Caco-2 (cell line): ENCODE results near the gene NCKAP5. TPM values are rescaled to one million over a fixed set of nuclear protein-coding genes. Genes with fewer than 3 reads are reported as not detected.

ENCODE experiments used
- BruUV-seq: library from RNA; stranded (reverse); fragments of 400-500 nt; replicated peaks from 2 replicates; lab custom pipeline; 2021; lab: Mats Ljungman, UMichigan
- CTCF ChIA-PET: fragments of 300-600 bp; sonication (Branson Sonifier 250); formaldehyde crosslinking; loops from one replicate; lab custom pipeline; 2022; ENCODE audit warnings: antibody characterized with exemption; lab: Charles Lee
- POLR2A ChIA-PET: fragments of 300-600 bp; sonication (Branson Sonifier 250); formaldehyde crosslinking; loops from one replicate; lab custom pipeline; 2022; ENCODE audit warnings: antibody characterized with exemption; lab: Charles Lee
- DNase-seq, 2 experiments: peaks; one replicate each; pipeline versions ENCODE4 v3.0.0 to v3.0.0-alpha.2; 2020 to 2022
- H3K27me3 ChIP-seq: replicated peaks from 2 replicates; pipeline ENCODE4 v1.6.0; 2011; ENCODE audit warnings: low read length; ENCODE audit not compliant: control insufficient read depth, insufficient read depth
- H3K36me3 ChIP-seq: 2 replicates; pipeline ENCODE4 v1.5.1; 2011; ENCODE audit warnings: low read length; ENCODE audit not compliant: control insufficient read depth, insufficient read depth
- H3K4me1 ChIP-seq: fragments of 250-450 bp; sonication (Bioruptor Pico); 2 replicates; pipeline ENCODE4 v1.5.1; 2020; ENCODE audit warnings: mild to moderate bottlenecking
- H3K4me3 ChIP-seq: 2 replicates; pipeline ENCODE4 v1.5.1; 2011; ENCODE audit warnings: low read depth, mild to moderate bottlenecking, control low read depth, low read length
- H3K9me3 ChIP-seq: fragments of 250-450 bp; sonication (Bioruptor Pico); 2 replicates; pipeline ENCODE4 v1.5.1; 2020; ENCODE audit warnings: mild to moderate bottlenecking, moderate library complexity
- H3K27ac Mint-ChIP-seq: one replicate; pipeline ENCODE4 v1.8.0; 2022; ENCODE audit warnings: mixed read lengths; ENCODE audit not compliant: unreplicated experiment
- H3K27me3 Mint-ChIP-seq: one replicate; pipeline ENCODE4 v1.8.0; 2022; ENCODE audit warnings: mixed read lengths; ENCODE audit not compliant: insufficient read depth, unreplicated experiment
- H3K36me3 Mint-ChIP-seq: one replicate; pipeline ENCODE4 v1.8.0; 2022; ENCODE audit warnings: mild to moderate bottlenecking, mixed read lengths; ENCODE audit not compliant: insufficient read depth, unreplicated experiment
- H3K4me1 Mint-ChIP-seq: one replicate; pipeline ENCODE4 v1.8.0; 2022; ENCODE audit warnings: low read depth, mixed read lengths; ENCODE audit not compliant: unreplicated experiment
- H3K4me3 Mint-ChIP-seq: one replicate; pipeline ENCODE4 v1.8.0; 2022; ENCODE audit warnings: mild to moderate bottlenecking, moderate library complexity, mixed read lengths; ENCODE audit not compliant: unreplicated experiment
- H3K9me3 Mint-ChIP-seq: one replicate; pipeline ENCODE4 v1.8.0; 2022; ENCODE audit warnings: mixed read lengths; ENCODE audit not compliant: unreplicated experiment
- intact Hi-C: fragments of 100-400 bp; cut with micrococcal nuclease; formaldehyde crosslinking; loops from one replicate; pipeline ENCODE4 v1.10.0; 2022; ENCODE audit not compliant: unreplicated experiment
- total RNA-seq: library from RNA; stranded (reverse); gene quantifications from 2 replicates; pipeline ENCODE4 v1.2.3, GENCODE V29; 2022
- TF ChIP-seq, protein P1 (sequence below), 2 experiments: fragments of 200-600 bp in 1 of 2; IDR thresholded peaks; 1 replicate in 1 of 2; 2 replicates in 1 of 2; pipeline versions ENCODE4 v1.5.1 to v1.8.0; 2011 to 2022; ENCODE audit warnings: antibody characterized with exemption in 1 of 2, control low read depth in 1 of 2, inconsistent platforms in 1 of 2, low read depth in 1 of 2, low read length in 1 of 2, mild to moderate bottlenecking in 1 of 2, moderate library complexity in 1 of 2; ENCODE audit not compliant: insufficient read depth in 1 of 2, severe bottlenecking in 1 of 2, unreplicated experiment in 1 of 2

Gene NCKAP5
- total RNA-seq, 1 experiment from 2014 or later = 3.8 TPM

DNA sequence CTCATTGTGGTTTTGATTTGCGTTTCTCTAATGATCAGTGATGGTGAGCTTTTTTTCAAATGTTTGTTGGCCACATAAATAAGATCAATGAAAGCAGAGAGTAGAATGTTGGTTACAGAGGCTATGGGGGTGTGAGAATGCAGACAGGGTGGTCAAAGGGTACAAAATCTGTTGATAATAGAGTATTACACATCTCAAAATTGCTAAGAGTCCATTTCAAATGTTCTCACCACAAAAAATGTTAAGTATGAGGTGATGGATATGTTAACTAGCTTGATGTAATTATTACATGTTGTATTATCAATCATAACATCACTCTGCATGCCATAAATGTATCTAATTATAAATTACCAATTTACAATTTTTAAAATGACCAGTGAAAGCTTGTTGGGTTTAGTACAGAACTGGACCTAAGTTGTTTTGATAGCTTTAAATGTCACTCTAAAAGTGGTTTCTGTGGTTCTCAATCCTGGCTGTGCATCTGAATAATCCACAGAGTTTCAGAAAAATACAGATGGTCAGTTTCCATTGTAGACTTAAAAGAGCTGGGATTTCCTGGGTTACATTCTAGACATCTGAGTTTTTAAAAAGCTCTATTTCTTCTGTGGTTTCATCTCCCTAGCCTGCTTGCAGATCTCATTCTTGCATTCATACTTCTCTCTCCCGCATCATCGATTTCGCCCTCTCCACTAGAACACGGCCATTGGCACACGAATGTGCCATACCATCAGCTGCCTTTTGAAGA lies 612.2 kb downstream of the NCKAP5 start:
- POLR2A ChIA-PET = no interaction called here
- no peaks in the 10 kb centered on the region for H3K27me3 Mint-ChIP-seq

DNA sequence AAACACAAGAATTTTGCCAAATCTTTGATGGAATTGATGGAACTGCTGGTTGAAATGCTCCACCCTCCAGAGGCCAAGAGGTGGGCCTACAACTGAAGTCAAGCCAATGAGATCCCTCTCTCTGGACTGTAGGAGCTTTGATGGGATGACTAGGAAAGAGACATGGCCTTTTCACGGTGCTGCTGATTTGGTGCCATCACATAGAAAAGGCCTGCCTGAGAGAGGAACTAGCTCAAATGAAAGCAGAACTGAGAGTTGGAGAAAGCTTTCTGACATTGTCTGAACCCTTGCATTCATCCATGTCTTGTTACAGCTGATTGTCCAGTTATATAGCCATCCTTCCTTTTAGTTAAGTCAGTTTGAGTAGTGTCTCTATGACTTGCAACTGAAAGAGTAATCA lies 614.5 kb downstream of the NCKAP5 start:
- Mint-ChIP-seq H3K36me3 (no peaks in the 10 kb centered on the region), H3K4me1 (no peaks in the 10 kb centered on the region), H3K4me3 (no peak overlapping the region), H3K27ac (no peak overlapping the region), H3K9me3 (no peaks in the 10 kb centered on the region), H3K27me3 (peaks cover under 1% of the 10 kb centered on the region)
- H3K9me3 ChIP-seq = no peaks in the 10 kb centered on the region
- ChIA-PET POLR2A (no interaction called here), CTCF (no interaction called here)
- H3K4me1 ChIP-seq = no peaks in the 10 kb centered on the region
- intact Hi-C loops = no loop called here
- BruUV-seq = no TSS peak
- TF ChIP-seq, protein P1, sequence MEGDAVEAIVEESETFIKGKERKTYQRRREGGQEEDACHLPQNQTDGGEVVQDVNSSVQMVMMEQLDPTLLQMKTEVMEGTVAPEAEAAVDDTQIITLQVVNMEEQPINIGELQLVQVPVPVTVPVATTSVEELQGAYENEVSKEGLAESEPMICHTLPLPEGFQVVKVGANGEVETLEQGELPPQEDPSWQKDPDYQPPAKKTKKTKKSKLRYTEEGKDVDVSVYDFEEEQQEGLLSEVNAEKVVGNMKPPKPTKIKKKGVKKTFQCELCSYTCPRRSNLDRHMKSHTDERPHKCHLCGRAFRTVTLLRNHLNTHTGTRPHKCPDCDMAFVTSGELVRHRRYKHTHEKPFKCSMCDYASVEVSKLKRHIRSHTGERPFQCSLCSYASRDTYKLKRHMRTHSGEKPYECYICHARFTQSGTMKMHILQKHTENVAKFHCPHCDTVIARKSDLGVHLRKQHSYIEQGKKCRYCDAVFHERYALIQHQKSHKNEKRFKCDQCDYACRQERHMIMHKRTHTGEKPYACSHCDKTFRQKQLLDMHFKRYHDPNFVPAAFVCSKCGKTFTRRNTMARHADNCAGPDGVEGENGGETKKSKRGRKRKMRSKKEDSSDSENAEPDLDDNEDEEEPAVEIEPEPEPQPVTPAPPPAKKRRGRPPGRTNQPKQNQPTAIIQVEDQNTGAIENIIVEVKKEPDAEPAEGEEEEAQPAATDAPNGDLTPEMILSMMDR (IDR thresholded peaks at IDR 0.05; ENCODE audit: insufficient read depth in 1 of 2, low read depth in 1 of 2, low read length in 1 of 2, severe bottlenecking in 1 of 2, unreplicated experiment in 1 of 2) = no peak
- H3K4me3 ChIP-seq = no peak overlapping the region
- DNase-seq = no peak
- no peaks in the 10 kb centered on the region for H3K27me3 ChIP-seq
- no peaks in the 10 kb centered on the region for H3K36me3 ChIP-seq

More for the DNA sequence above, 612.2 kb downstream of the NCKAP5 start:
- Mint-ChIP-seq H3K4me3 (no peak overlapping the region), H3K27ac (no peak overlapping the region), H3K4me1 (no peaks in the 10 kb centered on the region), H3K9me3 (no peaks in the 10 kb centered on the region), H3K36me3 (no peaks in the 10 kb centered on the region)
- no TSS peak for BruUV-seq
- no peaks in the 10 kb centered on the region for H3K9me3 ChIP-seq
- no peaks in the 10 kb centered on the region for H3K4me1 ChIP-seq
- no peak overlapping the region for H3K4me3 ChIP-seq
- DNase-seq = no peak
- TF ChIP-seq, protein P1 (IDR thresholded peaks at IDR 0.05; ENCODE audit: insufficient read depth in 1 of 2, low read depth in 1 of 2, low read length in 1 of 2, severe bottlenecking in 1 of 2, unreplicated experiment in 1 of 2) = no peak
- CTCF ChIA-PET = no interaction called here
- no peaks in the 10 kb centered on the region for H3K27me3 ChIP-seq
- H3K36me3 ChIP-seq = no peaks in the 10 kb centered on the region
- intact Hi-C loops = no loop called here

DNA sequence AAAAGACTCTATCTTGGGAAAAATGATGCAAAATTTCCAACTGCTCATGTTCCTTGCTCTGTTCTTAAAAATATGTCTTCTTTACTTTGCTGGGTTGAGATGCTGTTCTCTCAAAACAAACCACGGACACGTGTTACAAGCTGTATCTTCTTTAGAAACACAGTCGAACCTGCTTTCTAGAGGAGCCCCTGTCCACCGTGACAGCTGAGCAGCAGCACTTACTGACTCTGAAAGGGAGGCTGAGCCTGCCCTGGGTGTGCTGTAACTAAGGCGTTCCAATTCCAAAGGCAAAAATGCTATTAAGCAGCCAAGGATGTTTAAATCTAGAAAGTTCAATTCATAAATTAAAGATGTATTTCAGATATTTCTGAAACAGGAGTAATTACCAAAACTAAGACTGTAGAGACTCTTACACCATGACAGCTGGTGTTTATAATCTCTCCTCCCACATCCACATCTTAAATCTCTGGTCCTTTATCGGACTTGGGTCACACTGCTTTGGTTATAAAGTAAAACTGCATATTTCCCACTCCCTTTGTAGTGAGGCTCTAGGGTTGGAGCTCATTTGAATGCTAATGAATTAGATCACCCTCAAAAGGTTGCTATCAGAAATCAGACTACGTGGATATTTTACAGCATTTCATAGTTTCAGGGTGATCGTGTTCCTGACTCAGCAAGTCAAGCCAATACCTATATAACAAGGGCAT lies 617.1 kb downstream of the NCKAP5 start:
- peaks cover 4% of the 10 kb centered on the region for H3K27me3 Mint-ChIP-seq
- ChIA-PET POLR2A (no interaction called here), CTCF (interaction anchor here (1.3 kb wide), 1 partner anchor 308 kb away, joined by 4 read pairs; no protein-coding TSS in a partner anchor)
- no peak overlapping the region for H3K4me3 ChIP-seq
- TF ChIP-seq, protein P1 (IDR thresholded peaks at IDR 0.05; ENCODE audit: insufficient read depth in 1 of 2, low read depth in 1 of 2, low read length in 1 of 2, severe bottlenecking in 1 of 2, unreplicated experiment in 1 of 2) = no peak
- no peaks in the 10 kb centered on the region for H3K4me1 Mint-ChIP-seq
- no peak overlapping the region for H3K27ac Mint-ChIP-seq
- no peak for DNase-seq
- no peak overlapping the region for H3K4me3 Mint-ChIP-seq
- no peaks in the 10 kb centered on the region for H3K9me3 Mint-ChIP-seq
- no peaks in the 10 kb centered on the region for H3K27me3 ChIP-seq
- H3K36me3 ChIP-seq = no peaks in the 10 kb centered on the region
- H3K9me3 ChIP-seq = no peaks in the 10 kb centered on the region
- intact Hi-C loops = no loop called here
- no TSS peak for BruUV-seq
- no peaks in the 10 kb centered on the region for H3K36me3 Mint-ChIP-seq
- no peaks in the 10 kb centered on the region for H3K4me1 ChIP-seq
